Ectodermal cell (in vitro differentiated cells): ENCODE measurements around the gene BCAT1.
A peak's percentile ranks its signal among the peaks of the same experiment; 100 is the strongest.
"Not testable (repeated sequence)": the region's sequence is repeated elsewhere in the genome, so short reads cannot be mapped to it uniquely, and the experiment has no call there.

Experiments
- H3K27ac ChIP-seq: 2 replicates; pipeline ENCODE4 v1.7.0; 2013; ENCODE audit warnings: mild to moderate bottlenecking, low read depth, low read length; ENCODE audit not compliant: insufficient read depth, poor library complexity, severe bottlenecking
- H3K27me3 ChIP-seq: 2 replicates; pipeline ENCODE4 v1.7.0; 2013; ENCODE audit warnings: mild to moderate bottlenecking, low read length; ENCODE audit not compliant: insufficient read depth, control insufficient read depth, poor library complexity, severe bottlenecking
- H3K36me3 ChIP-seq: one replicate; pipeline ENCODE4 v1.7.0; 2013; ENCODE audit warnings: low read length; ENCODE audit not compliant: control insufficient read depth, insufficient read depth
- H3K4me1 ChIP-seq: one replicate; pipeline ENCODE4 v1.7.0; 2013; ENCODE audit warnings: low read length; ENCODE audit not compliant: control insufficient read depth, insufficient read depth
- H3K4me3 ChIP-seq: 2 replicates; pipeline ENCODE4 v1.7.0; 2013; ENCODE audit warnings: low read depth, low read length, control low read depth; ENCODE audit not compliant: insufficient read depth
- H3K9me3 ChIP-seq: 2 replicates; pipeline ENCODE4 v1.7.0; 2013; ENCODE audit warnings: mild to moderate bottlenecking, low read length, moderate library complexity; ENCODE audit not compliant: control insufficient read depth
- WGBS, 2 experiments: methylation state at CpG; one replicate each; pipeline ENCODE4 v1.1.7; 2013; ENCODE audit warnings: missing lambda C conversion rate in 2 of 2; 5-methylcytosine and 5-hydroxymethylcytosine counted together

Gene BCAT1

GRCh38 chr12:24913130-24913529 lies 35.8 kb downstream of the BCAT1 start:
- Histone ChIP-seq H3K9me3 (no peaks in the 10 kb centered on the region), H3K27ac (no peak overlapping the region), H3K27me3 (no peaks in the 10 kb centered on the region), H3K36me3 (peaks cover 8% of the 10 kb centered on the region), H3K4me3 (no peak overlapping the region), H3K4me1 (no peaks in the 10 kb centered on the region)
- WGBS, 2 experiments, result 92 to 93% methylated on average over 3 of the region's 3 CpGs

GRCh38 chr12:24911271-24911791 lies 37.6 kb downstream of the BCAT1 start:
- Histone ChIP-seq H3K36me3 (peaks cover 8% of the 10 kb centered on the region), H3K4me3 (no peak overlapping the region), H3K9me3 (no peaks in the 10 kb centered on the region), H3K4me1 (no peaks in the 10 kb centered on the region), H3K27me3 (no peaks in the 10 kb centered on the region), H3K27ac (no peak overlapping the region)
- 74 to 79% methylated on average over 9 of the region's 9 CpGs for WGBS, 2 experiments

- H3K9me3 ChIP-seq, H3K4me1 ChIP-seq, H3K4me3 ChIP-seq, H3K36me3 ChIP-seq, H3K27ac ChIP-seq, H3K27me3 ChIP-seq: not testable (repeated sequence)
- WGBS, 2 experiments, result 95% methylated on average over 3 to 5 of the region's 6 CpGs
Measured at GRCh38 chr12:24910192-24910591, 38.7 kb downstream of the BCAT1 start.

- H3K27me3 ChIP-seq, result peaks cover under 1% of the 10 kb centered on the region
Measured at GRCh38 chr12:24909667-24910066, 39.2 kb downstream of the BCAT1 start.

GRCh38 chr12:24907464-24907863 lies 41.4 kb downstream of the BCAT1 start:
- peaks cover 17% of the 10 kb centered on the region for H3K4me1 ChIP-seq
- H3K9me3 ChIP-seq, result no peaks in the 10 kb centered on the region
- H3K36me3 ChIP-seq, result peaks cover 4% of the 10 kb centered on the region
- H3K27ac ChIP-seq, result no peak overlapping the region
- peaks cover 22% of the 10 kb centered on the region for H3K27me3 ChIP-seq
- H3K4me3 ChIP-seq, result no peak overlapping the region
- WGBS, 2 experiments, result 91 to 93% methylated on average over 5 of the region's 5 CpGs

More at GRCh38 chr12:24909667-24910066, 39.2 kb downstream of the BCAT1 start:
- Histone ChIP-seq H3K36me3 (peaks cover 8% of the 10 kb centered on the region), H3K4me3 (no peak overlapping the region), H3K4me1 (peaks cover 7% of the 10 kb centered on the region), H3K9me3 (no peaks in the 10 kb centered on the region), H3K27ac (no peak overlapping the region)
- WGBS, 2 experiments, result 93 to 95% methylated on average over 3 of the region's 3 CpGs

GRCh38 chr12:24906141-24906540 lies 42.8 kb downstream of the BCAT1 start:
- Histone ChIP-seq H3K36me3 (peaks cover 4% of the 10 kb centered on the region), H3K27ac (peak overlapping the region; percentile 5), H3K4me1 (peaks cover 17% of the 10 kb centered on the region)

GRCh38 chr12:24905431-24905830 lies 43.5 kb downstream of the BCAT1 start:
- Histone ChIP-seq H3K36me3 (peaks cover 4% of the 10 kb centered on the region), H3K27me3 (peaks cover 23% of the 10 kb centered on the region), H3K9me3 (no peaks in the 10 kb centered on the region), H3K4me3 (no peak overlapping the region), H3K27ac (no peak overlapping the region), H3K4me1 (peaks cover 17% of the 10 kb centered on the region)
- 80 to 82% methylated on average over 2 of the region's 2 CpGs for WGBS, 2 experiments

More at GRCh38 chr12:24906141-24906540, 42.8 kb downstream of the BCAT1 start:
- Histone ChIP-seq H3K4me3 (no peak overlapping the region), H3K27me3 (peaks cover 23% of the 10 kb centered on the region), H3K9me3 (no peaks in the 10 kb centered on the region)
- WGBS, 2 experiments, result 93 to 97% methylated on average over 2 of the region's 2 CpGs

- Histone ChIP-seq H3K9me3 (no peaks in the 10 kb centered on the region), H3K4me3 (no peak overlapping the region), H3K27ac (no peak overlapping the region), H3K36me3 (peaks cover 4% of the 10 kb centered on the region), H3K4me1 (peaks cover 17% of the 10 kb centered on the region), H3K27me3 (peaks cover 23% of the 10 kb centered on the region)
- 19 to 30% methylated on average over 1 of the region's 1 CpG for WGBS, 2 experiments
Measured at GRCh38 chr12:24904871-24905270, 44.0 kb downstream of the BCAT1 start.

GRCh38 chr12:24903329-24904088 lies 45.4 kb downstream of the BCAT1 start:
- H3K9me3 ChIP-seq, result no peaks in the 10 kb centered on the region
- whole genome bisulfite sequencing, 2 experiments, result 34% methylated on average over 24 to 25 of the region's 25 CpGs

GRCh38 chr12:24902511-24903328 lies 46.2 kb downstream of the BCAT1 start:
- H3K9me3 ChIP-seq, result no peaks in the 10 kb centered on the region
- WGBS, 2 experiments, result 1% methylated on average over 74 of the region's 74 CpGs
- H3K4me3 ChIP-seq, result peak overlapping the region; percentile 45
- peaks cover 23% of the 10 kb centered on the region for H3K27me3 ChIP-seq
- H3K36me3 ChIP-seq, result no peaks in the 10 kb centered on the region
- peaks cover 17% of the 10 kb centered on the region for H3K4me1 ChIP-seq
- H3K27ac ChIP-seq, result no peak overlapping the region

More at GRCh38 chr12:24903329-24904088, 45.4 kb downstream of the BCAT1 start:
- Histone ChIP-seq H3K27me3 (peaks cover 23% of the 10 kb centered on the region), H3K4me1 (peaks cover 17% of the 10 kb centered on the region), H3K36me3 (no peaks in the 10 kb centered on the region), H3K27ac (no peak overlapping the region), H3K4me3 (peak overlapping the region; percentile 45)
